A549 (cell line): ENCODE results near the gene TMPRSS9. TPM values are rescaled to one million over a fixed set of nuclear protein-coding genes. Genes with fewer than 3 reads are reported as not detected.
"Not testable (repeated sequence)": the region's sequence is repeated elsewhere in the genome, so short reads cannot be mapped to it uniquely, and the experiment has no call there.

Experiments
- ATAC-seq, 2 experiments: fragments of 200-7000 bp in 1 of 2; fragments of >200 bp in 1 of 2; cut with Nextera tagmentation in 1 of 2; cut with Tn5 transposase in 1 of 2; 3 replicates each; pipeline versions ENCODE4 v1.8.0 to v1.9.1; 2018 to 2020; ENCODE audit warnings: mild to moderate bottlenecking in 1 of 2, moderate library complexity in 1 of 2
- CTCF ChIA-PET: fragments of 300-600 bp; sonication (Branson Sonifier 250); formaldehyde crosslinking; extraction: SDS; loops from one replicate; lab custom pipeline; 2021; ENCODE audit warnings: antibody characterized with exemption, inconsistent platforms; lab: Yijun Ruan, JAX
- POLR2A ChIA-PET: fragments of 350-600 bp; formaldehyde crosslinking; extraction: SDS; loops from one replicate; lab custom pipeline; 2021; ENCODE audit warnings: antibody characterized with exemption, inconsistent platforms; lab: Yijun Ruan, JAX
- DNase-seq, 2 experiments: peaks; one replicate each; pipeline versions ENCODE4 v3.0.0 to v3.0.0-alpha.2; 2011 to 2016; ENCODE audit warnings: low read depth in 1 of 2, low spot score in 1 of 2
- FAIRE-seq: peaks from 2 replicates; lab custom pipeline; 2011; peaks lifted over from hg19 to GRCh38; lab: Jason Lieb, UNC
- H3K27ac ChIP-seq, 2 experiments: fragments of >200 bp; sonication (Bioruptor Twin); formaldehyde crosslinking; 3 replicates each; pipeline ENCODE4 v1.5.1; 2016 to 2017
- H3K4me1 ChIP-seq: fragments of >200 bp; sonication (Bioruptor Twin); formaldehyde crosslinking; 3 replicates; pipeline ENCODE4 v1.6.1; 2016
- H3K4me2 ChIP-seq: fragments of >200 bp; sonication (Bioruptor Twin); formaldehyde crosslinking; 3 replicates; pipeline ENCODE4 v1.6.1; 2016
- H3K4me3 ChIP-seq: fragments of >200 bp; sonication (Bioruptor Twin); formaldehyde crosslinking; 3 replicates; pipeline ENCODE4 v1.5.1; 2016
- H3K9me3 ChIP-seq: fragments of >200 bp; sonication (Bioruptor Twin); formaldehyde crosslinking; 3 replicates; pipeline ENCODE4 v1.6.1; 2016
- BHLHE40 ChIP-seq: IDR thresholded peaks from 2 replicates; pipeline ENCODE4 v1.6.1; 2012; ENCODE audit warnings: low read depth, low read length, inconsistent platforms
- CBX2 ChIP-seq: fragments of 200-600 bp; sonication (generic); IDR thresholded peaks from 2 replicates; pipeline ENCODE4 v1.6.1; 2016; ENCODE audit warnings: low read depth, mild to moderate bottlenecking, borderline replicate concordance
- EHF ChIP-seq: fragments of 250-450 bp; sonication (Bioruptor Pico); IDR thresholded peaks from 2 replicates; pipeline ENCODE4 v1.5.0; 2020; ENCODE audit warnings: mild to moderate bottlenecking
- FOSB ChIP-seq: fragments of 250-450 bp; sonication (Bioruptor Pico); IDR thresholded peaks from 2 replicates; pipeline ENCODE4 v1.5.0; 2020; ENCODE audit warnings: mild to moderate bottlenecking, moderate library complexity
- HES2 ChIP-seq: fragments of >200 bp; sonication (Bioruptor Twin); formaldehyde crosslinking; IDR thresholded peaks from 2 replicates; pipeline ENCODE4 v1.6.1; 2016
- HMGXB4 ChIP-seq: fragments of 250-450 bp; sonication (Bioruptor Pico); IDR thresholded peaks from 2 replicates; pipeline ENCODE4 v1.5.0; 2021; ENCODE audit warnings: mild to moderate bottlenecking, moderate library complexity, borderline replicate concordance
- HOXB5 ChIP-seq: fragments of 250-450 bp; sonication (Bioruptor Pico); IDR thresholded peaks from 2 replicates; pipeline ENCODE4 v1.5.0; 2020; ENCODE audit warnings: mild to moderate bottlenecking, moderate library complexity
- JUN ChIP-seq, 2 experiments: fragments of >200 bp; sonication (Bioruptor Twin); formaldehyde crosslinking; IDR thresholded peaks; 2 replicates in 1 of 2; 3 replicates in 1 of 2; pipeline ENCODE4 v1.6.1; 2016 to 2017
- JUNB ChIP-seq: fragments of >200 bp; sonication (Bioruptor Twin); formaldehyde crosslinking; IDR thresholded peaks from 2 replicates; pipeline ENCODE4 v1.6.1; 2016
- MAFK ChIP-seq: fragments of 450-650 bp; IDR thresholded peaks from 2 replicates; pipeline ENCODE4 v1.6.1; 2014; ENCODE audit not compliant: partially characterized antibody
- MYC ChIP-seq: IDR thresholded peaks from 2 replicates; pipeline ENCODE4 v1.6.1; 2012; ENCODE audit warnings: mild to moderate bottlenecking, inconsistent platforms, low read length, improper control_type of control experiment, borderline replicate concordance
- NFE2L2 ChIP-seq: fragments of 150-350 bp; conservative IDR thresholded peaks from 2 replicates; pipeline ENCODE4 v1.6.1; 2014; ENCODE audit warnings: low read length
- NR3C1 ChIP-seq: fragments of >200 bp; sonication (Bioruptor Twin); formaldehyde crosslinking; IDR thresholded peaks from 3 replicates; pipeline ENCODE4 v1.6.1; 2017
- PHF8 ChIP-seq: fragments of 200-600 bp; sonication (generic); IDR thresholded peaks from 2 replicates; pipeline ENCODE4 v1.6.1; 2016; ENCODE audit warnings: low read depth, mild to moderate bottlenecking, antibody characterized with exemption, moderate library complexity, borderline replicate concordance
- POLR2A ChIP-seq: IDR thresholded peaks from 2 replicates; pipeline ENCODE4 v1.6.1; 2012; ENCODE audit warnings: mild to moderate bottlenecking, low read length
- RFX5 ChIP-seq: fragments of 450-650 bp; IDR thresholded peaks from 2 replicates; pipeline ENCODE4 v1.7.1; 2014; ENCODE audit warnings: antibody characterized with exemption, mild to moderate bottlenecking, moderate library complexity
- RNF2 ChIP-seq: fragments of 200-600 bp; sonication (generic); IDR thresholded peaks from 2 replicates; pipeline ENCODE4 v1.6.1; 2016; ENCODE audit warnings: low read depth, mild to moderate bottlenecking, antibody characterized with exemption, moderate library complexity, borderline replicate concordance
- SREBF2 ChIP-seq: fragments of 450-650 bp; IDR thresholded peaks from 2 replicates; pipeline ENCODE4 v1.6.1; 2014; ENCODE audit warnings: mild to moderate bottlenecking, moderate library complexity
- TP53 ChIP-seq: fragments of 250-450 bp; sonication (Bioruptor Pico); IDR thresholded peaks from 2 replicates; pipeline ENCODE4 v1.5.0; 2021; ENCODE audit warnings: mild to moderate bottlenecking, moderate library complexity
- ZFP36 ChIP-seq: fragments of 450-650 bp; IDR thresholded peaks from 2 replicates; pipeline ENCODE4 v1.6.1; 2014; ENCODE audit warnings: borderline replicate concordance; ENCODE audit not compliant: partially characterized antibody
- WGBS: methylation state at CpG from one replicate; pipeline ENCODE4 v1.1.6; 2017; ENCODE audit errors: missing lambda C conversion rate; 5-methylcytosine and 5-hydroxymethylcytosine counted together
- polyA plus RNA-seq, 4 experiments: library from polyadenylated mRNA; depleted of rRNA in 3 of 4; stranded (reverse); fragments of >200 nt; fragmentation: RNase III in 1 of 4; extraction: RNeasy Plus Mini Kit Qiagen cat#74134 plus additional on column Dnase treatment in 1 of 4; gene quantifications; 2 replicates in 3 of 4; 3 replicates in 1 of 4; pipeline ENCODE4 v1.2.3, GENCODE V29; 2011 to 2017
- TF ChIP-seq, protein P1 (sequence below): IDR thresholded peaks from 2 replicates; pipeline ENCODE4 v1.6.1; 2012; ENCODE audit warnings: low read depth, borderline replicate concordance
- TF ChIP-seq, protein P2 (sequence below): fragments of >200 bp; sonication (Bioruptor Twin); formaldehyde crosslinking; IDR thresholded peaks from 3 replicates; pipeline ENCODE4 v1.6.1; 2016
- TF ChIP-seq, protein P3 (sequence below): fragments of 250-450 bp; sonication (Bioruptor Pico); IDR thresholded peaks from 2 replicates; pipeline ENCODE4 v1.5.0; 2020; ENCODE audit warnings: low read depth, mild to moderate bottlenecking, moderate library complexity
- TF ChIP-seq, protein P4 (sequence below): fragments of 450-650 bp; IDR thresholded peaks from 2 replicates; pipeline ENCODE4 v1.6.1; 2014; ENCODE audit warnings: antibody characterized with exemption
- TF ChIP-seq, protein P5 (sequence below): IDR thresholded peaks from 2 replicates; pipeline ENCODE4 v1.6.1; 2012
- TF ChIP-seq, protein P6 (sequence below): fragments of 150-350 bp; IDR thresholded peaks from 2 replicates; pipeline ENCODE4 v1.6.1; 2014; ENCODE audit warnings: low read depth, mild to moderate bottlenecking, low read length

Gene TMPRSS9
- polyA plus RNA-seq, 2 of the 4 experiments (the other 2 are of a cell fraction) = 0.01 TPM; not detected in 1

DNA sequence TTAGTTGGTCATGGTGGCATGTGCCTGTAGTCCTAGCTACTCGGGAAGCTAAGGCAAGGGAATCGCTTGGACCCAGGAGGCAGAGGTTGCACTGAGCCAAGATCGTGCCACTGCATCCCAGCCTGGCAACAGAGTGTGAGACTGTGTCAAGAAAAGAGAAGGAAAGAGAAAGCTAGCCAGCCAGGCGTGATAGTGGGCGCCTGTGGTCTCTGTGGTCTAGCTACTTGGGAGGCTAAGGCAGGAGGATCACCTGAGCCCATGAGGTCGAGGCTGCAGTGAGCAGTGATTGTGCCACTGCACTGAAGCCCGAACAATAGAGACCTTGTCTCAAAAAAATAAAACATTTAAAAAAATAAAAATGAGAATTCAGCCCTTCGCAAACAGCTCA lies 34.0 kb downstream of the TMPRSS9 start:
- H3K9me3 ChIP-seq = no peaks in the 10 kb centered on the region
- WGBS = 72% methylated on average over 8 of the region's 8 CpGs
- H3K4me3 ChIP-seq = no peak overlapping the region
- ChIA-PET POLR2A (interaction anchor here (0.6 kb wide), 1 partner anchor 9 kb away, joined by 7 read pairs; no protein-coding TSS in a partner anchor), CTCF (interaction anchor here (0.9 to 2.8 kb wide), 5 partner anchors 9 to 238 kb away, joined by 3 to 8 read pairs (median 4); partner anchors contain the start of gene PLEKHJ1)
- TF ChIP-seq, protein P1, sequence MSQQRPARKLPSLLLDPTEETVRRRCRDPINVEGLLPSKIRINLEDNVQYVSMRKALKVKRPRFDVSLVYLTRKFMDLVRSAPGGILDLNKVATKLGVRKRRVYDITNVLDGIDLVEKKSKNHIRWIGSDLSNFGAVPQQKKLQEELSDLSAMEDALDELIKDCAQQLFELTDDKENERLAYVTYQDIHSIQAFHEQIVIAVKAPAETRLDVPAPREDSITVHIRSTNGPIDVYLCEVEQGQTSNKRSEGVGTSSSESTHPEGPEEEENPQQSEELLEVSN = no peak
- TF ChIP-seq JUNB (no peak), MYC (no peak), RFX5 (no peak), NR3C1 (no peak), MAFK (no peak), HOXB5 (no peak), EHF (CRISPR knock-in tag) (no peak)
- TF ChIP-seq, protein P2, sequence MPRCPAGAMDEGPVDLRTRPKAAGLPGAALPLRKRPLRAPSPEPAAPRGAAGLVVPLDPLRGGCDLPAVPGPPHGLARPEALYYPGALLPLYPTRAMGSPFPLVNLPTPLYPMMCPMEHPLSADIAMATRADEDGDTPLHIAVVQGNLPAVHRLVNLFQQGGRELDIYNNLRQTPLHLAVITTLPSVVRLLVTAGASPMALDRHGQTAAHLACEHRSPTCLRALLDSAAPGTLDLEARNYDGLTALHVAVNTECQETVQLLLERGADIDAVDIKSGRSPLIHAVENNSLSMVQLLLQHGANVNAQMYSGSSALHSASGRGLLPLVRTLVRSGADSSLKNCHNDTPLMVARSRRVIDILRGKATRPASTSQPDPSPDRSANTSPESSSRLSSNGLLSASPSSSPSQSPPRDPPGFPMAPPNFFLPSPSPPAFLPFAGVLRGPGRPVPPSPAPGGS = no peak
- no peak overlapping the region for H3K27ac ChIP-seq
- H3K4me1 ChIP-seq = peaks cover 9% of the 10 kb centered on the region; the same call in 1 of the 3 replicates
- no peak overlapping the region for H3K4me2 ChIP-seq
- no peak for ATAC-seq
- no peak for DNase-seq
- no peak for FAIRE-seq

DNA sequence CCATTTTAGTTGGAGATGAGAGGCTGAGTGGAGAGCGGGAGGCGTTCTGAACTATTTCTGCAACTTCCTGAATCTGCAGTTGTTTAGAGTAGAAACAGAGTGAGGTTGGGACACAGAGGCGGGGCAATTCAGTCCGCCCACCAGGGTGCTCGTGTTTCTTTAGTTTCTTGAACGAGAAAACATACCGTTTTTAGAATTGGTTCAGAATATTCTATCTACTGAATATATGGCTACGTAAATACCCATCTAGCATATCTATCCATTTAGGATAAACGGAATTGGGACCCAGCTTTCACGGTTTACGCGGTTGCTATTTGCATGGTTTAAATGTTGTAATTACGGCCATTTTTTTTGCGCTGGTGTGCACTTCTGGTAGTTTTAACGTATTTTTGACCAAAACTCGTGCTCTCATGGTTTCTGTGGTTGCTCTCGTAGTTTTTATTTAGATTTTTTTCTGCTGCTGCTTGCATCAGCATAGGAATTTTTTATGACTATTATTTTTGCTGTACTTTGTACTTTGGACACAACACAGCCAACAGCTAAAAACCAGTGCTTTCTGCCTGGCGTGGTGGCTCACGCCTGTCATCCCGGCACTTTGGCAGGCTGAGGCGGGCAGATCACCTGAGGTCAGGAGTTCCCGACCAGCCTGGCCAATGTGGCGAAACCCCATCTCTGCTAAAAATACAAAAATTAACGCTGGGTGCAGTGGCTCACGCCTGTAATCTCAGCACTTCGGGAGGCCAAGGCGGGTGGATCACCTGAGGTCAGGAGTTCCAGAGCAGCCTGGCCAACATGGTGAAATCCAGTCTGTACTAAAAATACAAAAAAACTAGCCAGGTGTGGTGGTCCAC lies 34.6 kb downstream of the TMPRSS9 start:
- Histone ChIP-seq H3K9me3 (no peaks in the 10 kb centered on the region), H3K27ac (no peak overlapping the region), H3K4me1 (peaks cover 9% of the 10 kb centered on the region; the same call in 1 of the 3 replicates), H3K4me3 (no peak overlapping the region), H3K4me2 (no peak overlapping the region)
- ChIA-PET CTCF (interaction anchor here (1.2 to 1.5 kb wide), 2 partner anchors 8 to 120 kb away, joined by 3 to 4 read pairs; no protein-coding TSS in a partner anchor), POLR2A (interaction anchor here (0.6 kb wide), 1 partner anchor 10 kb away, joined by 7 read pairs; no protein-coding TSS in a partner anchor)
- 76% methylated on average over 27 of the region's 27 CpGs for WGBS
- ATAC-seq (no peak), FAIRE-seq (no peak), DNase-seq (no peak)
- TF ChIP-seq, protein P3, sequence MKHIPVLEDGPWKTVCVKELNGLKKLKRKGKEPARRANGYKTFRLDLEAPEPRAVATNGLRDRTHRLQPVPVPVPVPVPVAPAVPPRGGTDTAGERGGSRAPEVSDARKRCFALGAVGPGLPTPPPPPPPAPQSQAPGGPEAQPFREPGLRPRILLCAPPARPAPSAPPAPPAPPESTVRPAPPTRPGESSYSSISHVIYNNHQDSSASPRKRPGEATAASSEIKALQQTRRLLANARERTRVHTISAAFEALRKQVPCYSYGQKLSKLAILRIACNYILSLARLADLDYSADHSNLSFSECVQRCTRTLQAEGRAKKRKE = no peak
- TF ChIP-seq POLR2A = no peak
- TF ChIP-seq ZFP36 = no peak
- no peak for TF ChIP-seq SREBF2
- no peak for TF ChIP-seq NFE2L2
- no peak for TF ChIP-seq CBX2
- TF ChIP-seq NR3C1 = no peak
- TF ChIP-seq, protein P4, sequence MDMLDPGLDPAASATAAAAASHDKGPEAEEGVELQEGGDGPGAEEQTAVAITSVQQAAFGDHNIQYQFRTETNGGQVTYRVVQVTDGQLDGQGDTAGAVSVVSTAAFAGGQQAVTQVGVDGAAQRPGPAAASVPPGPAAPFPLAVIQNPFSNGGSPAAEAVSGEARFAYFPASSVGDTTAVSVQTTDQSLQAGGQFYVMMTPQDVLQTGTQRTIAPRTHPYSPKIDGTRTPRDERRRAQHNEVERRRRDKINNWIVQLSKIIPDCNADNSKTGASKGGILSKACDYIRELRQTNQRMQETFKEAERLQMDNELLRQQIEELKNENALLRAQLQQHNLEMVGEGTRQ = no peak
- TF ChIP-seq, protein P5, sequence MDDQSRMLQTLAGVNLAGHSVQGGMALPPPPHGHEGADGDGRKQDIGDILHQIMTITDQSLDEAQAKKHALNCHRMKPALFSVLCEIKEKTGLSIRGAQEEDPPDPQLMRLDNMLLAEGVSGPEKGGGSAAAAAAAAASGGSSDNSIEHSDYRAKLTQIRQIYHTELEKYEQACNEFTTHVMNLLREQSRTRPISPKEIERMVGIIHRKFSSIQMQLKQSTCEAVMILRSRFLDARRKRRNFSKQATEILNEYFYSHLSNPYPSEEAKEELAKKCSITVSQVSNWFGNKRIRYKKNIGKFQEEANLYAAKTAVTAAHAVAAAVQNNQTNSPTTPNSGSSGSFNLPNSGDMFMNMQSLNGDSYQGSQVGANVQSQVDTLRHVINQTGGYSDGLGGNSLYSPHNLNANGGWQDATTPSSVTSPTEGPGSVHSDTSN = no peak
- TF ChIP-seq HOXB5 = no peak
- no peak for TF ChIP-seq FOSB
- TF ChIP-seq PHF8 = no peak
- TF ChIP-seq, protein P6, sequence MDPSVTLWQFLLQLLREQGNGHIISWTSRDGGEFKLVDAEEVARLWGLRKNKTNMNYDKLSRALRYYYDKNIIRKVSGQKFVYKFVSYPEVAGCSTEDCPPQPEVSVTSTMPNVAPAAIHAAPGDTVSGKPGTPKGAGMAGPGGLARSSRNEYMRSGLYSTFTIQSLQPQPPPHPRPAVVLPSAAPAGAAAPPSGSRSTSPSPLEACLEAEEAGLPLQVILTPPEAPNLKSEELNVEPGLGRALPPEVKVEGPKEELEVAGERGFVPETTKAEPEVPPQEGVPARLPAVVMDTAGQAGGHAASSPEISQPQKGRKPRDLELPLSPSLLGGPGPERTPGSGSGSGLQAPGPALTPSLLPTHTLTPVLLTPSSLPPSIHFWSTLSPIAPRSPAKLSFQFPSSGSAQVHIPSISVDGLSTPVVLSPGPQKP = no peak
- TF ChIP-seq TP53 (CRISPR knock-in tag) = no peak
- TF ChIP-seq HES2 = no peak
- TF ChIP-seq JUN (IDR thresholded peaks at IDR 0.05) = no peak
- no peak for TF ChIP-seq RNF2
- TF ChIP-seq HMGXB4 = no peak
- TF ChIP-seq JUNB = no peak
- no peak for TF ChIP-seq BHLHE40

DNA sequence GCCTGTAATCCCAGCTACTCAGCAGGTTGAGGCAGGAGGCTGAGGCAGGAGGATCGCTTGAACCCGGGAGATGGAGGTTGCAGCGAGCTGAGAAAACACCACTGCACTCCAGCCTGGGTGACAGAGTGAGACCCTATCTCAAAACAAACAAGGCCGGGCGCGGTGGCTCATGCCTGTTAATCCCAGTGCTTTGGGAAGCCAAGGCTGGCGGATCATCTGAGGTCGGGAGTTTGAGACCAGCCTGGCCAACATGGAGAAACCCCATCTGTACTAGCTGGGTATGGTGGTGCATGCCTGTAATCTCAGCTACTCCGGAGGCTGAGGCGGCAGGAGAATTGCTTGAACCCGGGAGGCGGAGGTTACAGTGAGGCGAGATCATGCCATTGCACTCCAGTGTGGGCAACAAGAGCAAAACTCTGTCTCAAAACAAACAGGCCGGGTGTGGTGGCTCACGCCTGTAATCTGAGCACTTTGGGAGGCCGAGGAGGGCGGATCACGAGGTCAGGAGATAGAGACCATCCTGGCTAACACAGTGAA lies 35.3 kb downstream of the TMPRSS9 start:
- H3K4me3 ChIP-seq, H3K9me3 ChIP-seq, H3K27ac ChIP-seq, POLR2A ChIA-PET, ATAC-seq, DNase-seq, FAIRE-seq, H3K4me1 ChIP-seq: not testable (repeated sequence)
- CTCF ChIA-PET = interaction anchor here (1.9 kb wide), 1 partner anchor 15 kb away, joined by 6 read pairs; no protein-coding TSS in a partner anchor
- H3K4me2 ChIP-seq = 0 out of 3 replicates have a peak overlapping the region, but pooled peaks have one; percentile 47
- 92% methylated on average over 18 of the region's 18 CpGs for WGBS
